NCI-H460 (cell line): ENCODE results near the gene PHLPP1. TPM values are rescaled to one million over a fixed set of nuclear protein-coding genes. Genes with fewer than 3 reads are reported as not detected.

ENCODE experiments used
- small RNA-seq, 2 experiments: library from RNA; depleted of rRNA; stranded (forward); fragments of <200 nt; gene quantifications; one replicate each; pipeline ENCODE3, GENCODE V24; 2014
- total RNA-seq: library from RNA; depleted of rRNA; stranded (reverse); fragments of >200 nt; shearing (Covaris generic); gene quantifications from 2 replicates; pipeline ENCODE4 v1.2.3, GENCODE V29; 2014; rRNA removed

PHLPP1 gene
- total RNA-seq, 1 experiment from 2014 or later, result 2.1 TPM

Small RNA genes lying within 50 kb of the gene (small RNA-seq; reads per million reads assigned to genes)
- gene RNU6-142P, result 0 reads per million in 2 experiments

Other genes starting within 250 kb of the PHLPP1 start
- 9.8 TPM in 2 replicates for gene ZCCHC2, start 192.5 kb upstream of the PHLPP1 start, total RNA-seq